ENCODE measurements around the gene MICB.

DNA sequence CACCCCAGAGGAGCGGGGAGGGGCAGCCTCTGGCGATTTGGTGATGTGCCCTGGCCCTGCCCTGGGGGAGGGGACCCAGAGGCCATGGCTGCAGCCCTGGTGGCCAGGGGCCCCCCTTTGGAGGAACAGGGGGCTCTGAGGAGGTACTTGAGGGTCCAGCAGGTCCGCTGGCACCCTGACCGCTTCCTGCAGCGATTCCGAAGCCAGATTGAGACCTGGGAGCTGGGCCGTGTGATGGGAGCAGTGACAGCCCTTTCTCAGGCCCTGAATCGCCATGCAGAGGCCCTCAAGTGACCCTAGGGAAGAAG lies 60.3 kb downstream of the MICB start:
- TF ChIP-seq, protein P1, sequence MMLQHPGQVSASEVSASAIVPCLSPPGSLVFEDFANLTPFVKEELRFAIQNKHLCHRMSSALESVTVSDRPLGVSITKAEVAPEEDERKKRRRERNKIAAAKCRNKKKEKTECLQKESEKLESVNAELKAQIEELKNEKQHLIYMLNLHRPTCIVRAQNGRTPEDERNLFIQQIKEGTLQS (CRISPR knock-in tag; conservative IDR thresholded peaks at IDR 0.05) = no peak
- TF ChIP-seq MXD4 (CRISPR knock-in tag; IDR thresholded peaks at IDR 0.05; ENCODE audit: borderline replicate concordance) (no peak), ZNF416 (CRISPR knock-in tag; IDR thresholded peaks at IDR 0.05) (no peak), RELA (CRISPR knock-in tag; IDR thresholded peaks at IDR 0.05; ENCODE audit: borderline replicate concordance) (no peak), SMAD3 (CRISPR knock-in tag; IDR thresholded peaks at IDR 0.05; ENCODE audit: borderline replicate concordance) (no peak)
- TF ChIP-seq, protein P2, sequence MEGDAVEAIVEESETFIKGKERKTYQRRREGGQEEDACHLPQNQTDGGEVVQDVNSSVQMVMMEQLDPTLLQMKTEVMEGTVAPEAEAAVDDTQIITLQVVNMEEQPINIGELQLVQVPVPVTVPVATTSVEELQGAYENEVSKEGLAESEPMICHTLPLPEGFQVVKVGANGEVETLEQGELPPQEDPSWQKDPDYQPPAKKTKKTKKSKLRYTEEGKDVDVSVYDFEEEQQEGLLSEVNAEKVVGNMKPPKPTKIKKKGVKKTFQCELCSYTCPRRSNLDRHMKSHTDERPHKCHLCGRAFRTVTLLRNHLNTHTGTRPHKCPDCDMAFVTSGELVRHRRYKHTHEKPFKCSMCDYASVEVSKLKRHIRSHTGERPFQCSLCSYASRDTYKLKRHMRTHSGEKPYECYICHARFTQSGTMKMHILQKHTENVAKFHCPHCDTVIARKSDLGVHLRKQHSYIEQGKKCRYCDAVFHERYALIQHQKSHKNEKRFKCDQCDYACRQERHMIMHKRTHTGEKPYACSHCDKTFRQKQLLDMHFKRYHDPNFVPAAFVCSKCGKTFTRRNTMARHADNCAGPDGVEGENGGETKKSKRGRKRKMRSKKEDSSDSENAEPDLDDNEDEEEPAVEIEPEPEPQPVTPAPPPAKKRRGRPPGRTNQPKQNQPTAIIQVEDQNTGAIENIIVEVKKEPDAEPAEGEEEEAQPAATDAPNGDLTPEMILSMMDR (IDR thresholded peaks at IDR 0.05) = no peak
- TF ChIP-seq, protein P3, sequence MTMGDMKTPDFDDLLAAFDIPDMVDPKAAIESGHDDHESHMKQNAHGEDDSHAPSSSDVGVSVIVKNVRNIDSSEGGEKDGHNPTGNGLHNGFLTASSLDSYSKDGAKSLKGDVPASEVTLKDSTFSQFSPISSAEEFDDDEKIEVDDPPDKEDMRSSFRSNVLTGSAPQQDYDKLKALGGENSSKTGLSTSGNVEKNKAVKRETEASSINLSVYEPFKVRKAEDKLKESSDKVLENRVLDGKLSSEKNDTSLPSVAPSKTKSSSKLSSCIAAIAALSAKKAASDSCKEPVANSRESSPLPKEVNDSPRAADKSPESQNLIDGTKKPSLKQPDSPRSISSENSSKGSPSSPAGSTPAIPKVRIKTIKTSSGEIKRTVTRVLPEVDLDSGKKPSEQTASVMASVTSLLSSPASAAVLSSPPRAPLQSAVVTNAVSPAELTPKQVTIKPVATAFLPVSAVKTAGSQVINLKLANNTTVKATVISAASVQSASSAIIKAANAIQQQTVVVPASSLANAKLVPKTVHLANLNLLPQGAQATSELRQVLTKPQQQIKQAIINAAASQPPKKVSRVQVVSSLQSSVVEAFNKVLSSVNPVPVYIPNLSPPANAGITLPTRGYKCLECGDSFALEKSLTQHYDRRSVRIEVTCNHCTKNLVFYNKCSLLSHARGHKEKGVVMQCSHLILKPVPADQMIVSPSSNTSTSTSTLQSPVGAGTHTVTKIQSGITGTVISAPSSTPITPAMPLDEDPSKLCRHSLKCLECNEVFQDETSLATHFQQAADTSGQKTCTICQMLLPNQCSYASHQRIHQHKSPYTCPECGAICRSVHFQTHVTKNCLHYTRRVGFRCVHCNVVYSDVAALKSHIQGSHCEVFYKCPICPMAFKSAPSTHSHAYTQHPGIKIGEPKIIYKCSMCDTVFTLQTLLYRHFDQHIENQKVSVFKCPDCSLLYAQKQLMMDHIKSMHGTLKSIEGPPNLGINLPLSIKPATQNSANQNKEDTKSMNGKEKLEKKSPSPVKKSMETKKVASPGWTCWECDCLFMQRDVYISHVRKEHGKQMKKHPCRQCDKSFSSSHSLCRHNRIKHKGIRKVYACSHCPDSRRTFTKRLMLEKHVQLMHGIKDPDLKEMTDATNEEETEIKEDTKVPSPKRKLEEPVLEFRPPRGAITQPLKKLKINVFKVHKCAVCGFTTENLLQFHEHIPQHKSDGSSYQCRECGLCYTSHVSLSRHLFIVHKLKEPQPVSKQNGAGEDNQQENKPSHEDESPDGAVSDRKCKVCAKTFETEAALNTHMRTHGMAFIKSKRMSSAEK (CRISPR knock-in tag; IDR thresholded peaks at IDR 0.05; ENCODE audit: borderline replicate concordance) = no peak
- TF ChIP-seq, protein P4, sequence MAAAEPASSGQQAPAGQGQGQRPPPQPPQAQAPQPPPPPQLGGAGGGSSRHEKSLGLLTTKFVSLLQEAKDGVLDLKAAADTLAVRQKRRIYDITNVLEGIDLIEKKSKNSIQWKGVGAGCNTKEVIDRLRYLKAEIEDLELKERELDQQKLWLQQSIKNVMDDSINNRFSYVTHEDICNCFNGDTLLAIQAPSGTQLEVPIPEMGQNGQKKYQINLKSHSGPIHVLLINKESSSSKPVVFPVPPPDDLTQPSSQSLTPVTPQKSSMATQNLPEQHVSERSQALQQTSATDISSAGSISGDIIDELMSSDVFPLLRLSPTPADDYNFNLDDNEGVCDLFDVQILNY (CRISPR knock-in tag; IDR thresholded peaks at IDR 0.05) = no peak
